NCI-H1436 (cell line): ENCODE results near the gene SLIT3.

Experiments
- DNase-seq: peaks from one replicate; lab custom pipeline; 2025; lab: John Stamatoyannopoulos, UW

SLIT3 gene

GRCh38 chr5:168889039-168889438 lies 411.9 kb downstream of the SLIT3 start:
- no peak for DNase-seq

GRCh38 chr5:168887931-168888330 lies 413.0 kb downstream of the SLIT3 start:
- no peak for DNase-seq

GRCh38 chr5:168886157-168886556 lies 414.8 kb downstream of the SLIT3 start:
- no peak for DNase-seq

- no peak for DNase-seq
These were observed 415.4 kb downstream of the SLIT3 start for GRCh38 chr5:168885324-168886120.

- DNase-seq = no peak
These were observed 416.9 kb downstream of the SLIT3 start for GRCh38 chr5:168883991-168884390.

- DNase-seq = no peak
These were observed 417.6 kb downstream of the SLIT3 start for GRCh38 chr5:168883281-168883741.

GRCh38 chr5:168882283-168882682 lies 418.7 kb downstream of the SLIT3 start:
- DNase-seq = no peak

- DNase-seq = no peak
These were observed 419.4 kb downstream of the SLIT3 start for GRCh38 chr5:168881427-168882149.

GRCh38 chr5:168879929-168880328 lies 421.0 kb downstream of the SLIT3 start:
- DNase-seq = no peak

GRCh38 chr5:168879331-168879730 lies 421.6 kb downstream of the SLIT3 start:
- no peak for DNase-seq

GRCh38 chr5:168878135-168878745 lies 422.7 kb downstream of the SLIT3 start:
- no peak for DNase-seq

- DNase-seq = no peak
These were observed 423.6 kb downstream of the SLIT3 start for GRCh38 chr5:168877132-168877892.

- DNase-seq = no peak
These were observed 424.5 kb downstream of the SLIT3 start for GRCh38 chr5:168876419-168876818.

- DNase-seq = no peak
These were observed 425.1 kb downstream of the SLIT3 start for GRCh38 chr5:168875832-168876231.

GRCh38 chr5:168874713-168875380 lies 426.1 kb downstream of the SLIT3 start:
- DNase-seq = no peak

GRCh38 chr5:168872246-168872645 lies 428.7 kb downstream of the SLIT3 start:
- DNase-seq = no peak

GRCh38 chr5:168870910-168871309 lies 430.0 kb downstream of the SLIT3 start:
- DNase-seq = no peak

GRCh38 chr5:168869615-168870227 lies 431.2 kb downstream of the SLIT3 start:
- DNase-seq = no peak

GRCh38 chr5:168867241-168867640 lies 433.7 kb downstream of the SLIT3 start:
- DNase-seq = no peak

- no peak for DNase-seq
These were observed 435.0 kb downstream of the SLIT3 start for GRCh38 chr5:168865968-168866367.

GRCh38 chr5:168863021-168863420 lies 437.9 kb downstream of the SLIT3 start:
- DNase-seq = no peak
